Skin of body (tissue), 2 donors: ENCODE data around the gene ACBD4. TPM values are rescaled to one million over a fixed set of nuclear protein-coding genes. Genes with fewer than 3 reads are reported as not detected.

Source experiments
- DNase-seq: peaks from one replicate; lab custom pipeline; 2025; lab: John Stamatoyannopoulos, UW
- total RNA-seq: library from RNA; depleted of rRNA; stranded (reverse); fragments of >200 nt; gene quantifications from one replicate; pipeline ENCODE4 v1.2.3, GENCODE V29; 2014

The ACBD4 gene
- total RNA-seq, 1 donor from 2014 or later = 4.6 TPM

DNA sequence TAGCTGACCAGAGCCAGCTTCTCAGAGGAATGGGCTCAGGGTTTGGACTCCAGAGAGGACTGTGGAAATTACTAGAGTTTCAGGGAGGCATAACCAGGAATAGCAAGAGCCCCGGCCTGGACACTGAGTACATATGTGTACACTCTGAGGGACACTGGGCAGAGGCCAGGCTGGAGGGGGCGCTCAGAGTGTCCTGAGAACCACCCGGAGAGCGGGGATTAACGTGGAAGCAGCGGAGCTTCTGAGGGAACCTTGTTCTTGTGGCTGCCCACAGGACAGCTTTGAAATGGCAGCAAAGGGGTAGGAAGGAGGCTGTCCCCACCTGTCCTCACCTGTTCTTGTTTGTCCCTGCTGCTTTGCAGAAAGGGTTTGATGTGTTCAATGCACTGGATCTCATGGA lies 31.0 kb upstream of the ACBD4 start:
- DNase-seq = no peak

DNA sequence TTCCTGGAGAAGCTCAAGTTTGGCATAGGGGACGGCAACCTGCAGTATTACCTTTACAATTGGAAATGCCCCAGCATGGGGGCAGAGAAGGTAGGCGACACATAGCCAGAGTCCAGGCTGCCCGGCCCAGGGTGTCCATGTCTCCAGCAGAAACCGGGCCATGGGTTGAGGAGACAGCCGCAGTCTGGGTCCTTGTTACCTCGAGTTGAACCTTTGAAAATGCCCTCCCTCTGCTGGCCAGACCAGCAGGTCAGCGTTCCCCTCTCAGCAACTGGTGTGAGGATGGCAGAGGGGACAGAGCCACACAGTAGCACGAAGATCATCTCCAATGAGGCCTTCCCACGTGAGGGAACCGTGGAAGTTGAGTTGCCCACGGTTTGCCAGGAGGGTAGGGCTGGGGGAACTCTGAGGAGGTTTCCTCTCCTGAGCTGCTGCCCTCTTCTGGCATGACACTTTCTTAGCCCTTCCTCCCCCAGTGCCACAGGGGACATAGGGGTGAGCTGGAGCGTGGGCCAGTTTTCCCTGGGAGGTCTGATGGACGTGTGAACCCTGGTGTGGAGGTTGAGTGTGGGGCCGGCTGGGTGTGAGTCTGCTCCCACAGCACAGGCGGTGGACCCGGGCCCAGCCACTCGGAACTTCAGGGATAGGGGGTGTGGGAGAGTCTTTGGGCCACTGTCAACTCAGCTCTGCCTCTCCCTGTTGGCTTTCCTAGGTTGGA lies 30.4 kb upstream of the ACBD4 start:
- DNase-seq = no peak

DNA sequence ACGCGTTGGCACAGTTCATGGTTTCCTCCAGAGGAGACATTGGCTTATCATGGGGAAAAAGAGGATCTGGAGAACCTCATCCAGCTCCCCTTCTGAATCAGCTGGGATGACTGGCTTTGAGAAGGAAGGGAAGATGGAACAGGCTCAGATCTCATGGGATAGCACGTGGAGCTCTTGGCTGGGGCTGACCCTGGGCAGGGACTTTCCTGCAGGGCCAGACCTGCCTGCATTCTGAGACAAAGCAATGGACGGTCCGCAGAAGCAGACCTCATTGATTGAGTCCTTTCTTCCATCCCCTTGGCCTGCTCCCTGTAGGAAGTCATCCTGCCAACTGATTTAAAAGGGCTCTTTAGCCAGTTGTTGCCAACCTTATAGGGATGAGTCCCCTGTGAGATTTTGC lies 29.4 kb upstream of the ACBD4 start:
- no peak for DNase-seq

DNA sequence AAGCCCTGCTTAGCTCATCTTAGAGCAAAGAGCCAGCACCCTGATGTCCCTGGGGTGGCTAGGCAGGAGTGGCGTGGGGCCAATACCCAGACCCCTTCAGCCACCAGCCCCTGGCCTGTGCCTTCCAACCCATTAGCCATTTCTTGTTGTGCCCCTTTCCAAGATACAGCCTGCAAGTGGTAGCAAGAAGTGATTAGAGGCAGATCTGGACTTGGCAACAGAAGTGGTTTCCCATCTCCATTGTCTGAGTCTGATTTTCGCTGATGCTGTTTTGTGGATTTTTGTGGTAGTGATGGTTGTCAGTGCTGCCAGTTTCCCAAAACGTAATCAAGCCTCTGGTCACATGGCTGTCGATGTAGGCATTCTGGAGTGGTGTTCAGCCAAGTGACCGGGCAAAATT lies 28.9 kb upstream of the ACBD4 start:
- no peak for DNase-seq

DNA sequence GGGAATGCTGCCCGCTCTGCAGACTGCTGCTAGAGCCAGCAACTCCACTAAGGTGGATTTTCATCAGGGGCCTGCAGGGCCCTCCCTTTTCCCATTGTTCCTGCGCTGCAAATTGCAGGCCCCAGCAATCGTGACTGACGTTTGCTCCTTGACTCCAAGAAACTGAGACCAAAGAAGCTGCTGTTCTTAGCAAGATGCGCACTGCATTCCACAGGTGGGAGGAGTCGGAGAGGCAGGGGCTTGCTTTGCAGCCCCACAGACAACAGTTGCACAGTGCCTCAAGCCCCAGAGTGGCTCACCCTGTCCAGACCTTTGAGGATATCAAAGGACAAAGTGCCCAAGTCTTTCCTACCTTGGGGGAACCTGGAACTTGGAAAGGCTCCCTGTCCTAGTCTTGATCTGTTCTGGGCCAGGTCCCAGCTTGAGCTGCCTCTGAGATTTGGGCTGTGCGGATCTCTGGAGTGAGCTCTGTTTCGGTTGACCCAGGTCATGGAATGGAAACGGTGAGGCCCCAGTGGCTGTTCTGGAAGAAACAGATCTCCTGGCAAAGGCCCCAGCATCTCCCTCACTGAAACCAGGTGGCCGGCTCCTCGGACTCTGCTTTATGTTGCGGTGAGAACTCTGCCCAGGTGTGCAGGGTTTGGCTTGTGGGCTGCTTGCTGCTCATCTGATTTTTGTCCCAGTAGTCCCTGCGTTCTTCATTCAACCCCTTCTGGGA lies 28.0 kb upstream of the ACBD4 start:
- DNase-seq = no peak

DNA sequence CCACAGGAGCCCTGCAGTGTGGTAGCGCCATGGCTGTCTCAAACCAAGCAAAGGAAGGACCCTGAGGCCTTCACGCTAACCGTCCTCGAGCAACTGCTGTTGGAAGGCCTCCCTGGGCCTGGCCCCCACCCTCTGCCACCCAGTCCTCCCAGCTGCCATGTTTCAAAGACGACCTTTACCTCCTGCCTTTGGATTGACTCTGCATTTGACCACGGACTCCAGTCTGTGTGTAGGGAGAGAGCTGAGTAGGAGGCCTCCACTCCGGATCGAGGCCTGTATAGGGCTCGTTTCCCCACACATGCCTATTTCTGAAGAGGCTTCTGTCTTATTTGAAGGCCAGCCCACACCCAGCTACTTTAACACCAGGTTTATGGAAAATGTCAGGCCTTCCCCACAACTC lies 27.4 kb upstream of the ACBD4 start:
- DNase-seq = no peak

DNA sequence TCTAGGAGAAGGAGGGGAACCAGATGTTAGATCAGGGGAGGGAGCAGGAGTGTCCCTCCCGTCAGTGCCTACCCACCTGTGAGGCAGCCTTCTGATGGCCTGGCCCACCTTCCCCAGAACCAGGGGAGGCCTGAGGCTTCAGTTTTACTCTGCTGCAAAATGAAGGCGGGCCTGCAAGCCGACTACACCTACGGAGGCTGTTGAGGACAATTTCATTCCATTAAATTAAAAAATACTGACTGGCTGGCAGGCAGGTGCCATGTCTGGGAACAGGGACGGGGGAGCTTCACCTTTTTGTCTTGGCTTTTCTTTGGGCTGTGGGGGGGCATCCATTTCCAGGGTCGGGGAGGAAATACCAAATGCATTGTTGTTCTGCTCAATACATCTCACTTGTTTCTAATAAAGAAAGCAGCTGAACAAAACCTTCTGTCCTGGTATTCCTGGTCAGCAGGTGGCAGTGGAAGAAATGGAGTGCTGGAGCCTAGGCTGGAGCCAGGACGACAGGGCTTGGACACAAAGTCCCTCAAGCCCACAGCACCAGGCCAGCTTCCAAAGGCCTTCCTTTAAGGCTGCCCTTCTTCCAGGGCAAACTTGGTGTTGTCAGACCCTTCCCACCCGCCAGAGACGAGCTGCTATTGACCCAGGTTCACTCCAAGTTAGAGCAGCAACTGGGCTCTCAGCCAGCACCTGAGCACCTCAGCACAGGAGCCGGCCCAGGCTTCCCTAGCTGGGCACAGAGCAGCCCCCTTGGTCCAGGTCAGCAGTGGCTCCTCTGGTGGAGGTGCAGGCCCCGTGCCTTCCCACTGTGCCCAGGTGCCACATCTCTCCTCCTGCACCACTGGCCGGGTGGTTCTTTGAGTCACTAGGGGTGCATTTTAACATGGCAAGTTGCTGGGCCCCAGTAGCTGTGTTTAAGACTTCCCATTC lies 26.6 kb upstream of the ACBD4 start:
- DNase-seq = no peak

DNA sequence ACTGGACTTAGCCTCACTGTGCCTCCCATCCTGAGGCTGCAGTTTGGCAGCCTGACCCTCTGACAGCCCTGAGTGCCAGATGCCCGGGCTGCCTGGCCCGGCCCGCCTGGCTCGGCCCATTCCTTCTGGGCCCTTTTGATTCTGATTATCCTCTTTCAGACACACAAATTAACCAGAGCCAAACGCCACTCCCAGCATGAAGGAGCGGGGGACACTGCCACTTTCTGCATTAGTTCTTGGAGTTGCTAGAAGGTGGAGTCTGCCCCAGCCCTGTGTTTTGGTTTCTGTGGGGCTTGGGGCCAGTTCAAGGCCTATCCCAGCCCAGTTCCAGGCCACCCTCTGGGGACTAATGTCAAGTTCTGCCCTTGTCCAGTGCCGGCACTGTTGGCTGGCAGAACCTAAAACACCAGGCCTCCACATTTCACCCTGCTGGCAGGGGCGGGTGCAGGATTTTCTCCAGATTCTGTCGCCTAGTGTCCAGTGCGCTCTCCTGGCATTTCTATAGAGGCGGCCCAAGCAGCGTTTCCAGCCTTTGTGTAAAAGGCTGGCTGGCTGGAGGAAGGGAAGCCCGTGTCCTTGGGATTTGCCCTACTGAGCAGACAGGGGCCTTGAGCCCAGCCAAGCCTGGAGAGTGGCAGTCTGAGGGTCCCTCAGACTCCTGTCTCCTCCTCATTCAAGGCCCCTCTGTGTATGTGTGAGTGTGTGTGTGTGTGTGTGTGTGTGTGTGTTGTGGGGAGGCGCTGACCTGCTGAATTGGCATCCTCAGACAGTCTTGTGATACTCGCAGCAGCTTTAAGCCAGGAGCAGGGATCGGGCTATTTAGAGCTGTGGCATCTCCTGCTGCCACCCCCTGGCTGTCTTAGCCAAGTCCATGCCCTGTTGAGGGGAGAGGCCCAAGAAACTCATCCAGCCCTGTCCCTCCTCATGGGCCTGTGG lies 24.5 kb upstream of the ACBD4 start:
- no peak for DNase-seq

DNA sequence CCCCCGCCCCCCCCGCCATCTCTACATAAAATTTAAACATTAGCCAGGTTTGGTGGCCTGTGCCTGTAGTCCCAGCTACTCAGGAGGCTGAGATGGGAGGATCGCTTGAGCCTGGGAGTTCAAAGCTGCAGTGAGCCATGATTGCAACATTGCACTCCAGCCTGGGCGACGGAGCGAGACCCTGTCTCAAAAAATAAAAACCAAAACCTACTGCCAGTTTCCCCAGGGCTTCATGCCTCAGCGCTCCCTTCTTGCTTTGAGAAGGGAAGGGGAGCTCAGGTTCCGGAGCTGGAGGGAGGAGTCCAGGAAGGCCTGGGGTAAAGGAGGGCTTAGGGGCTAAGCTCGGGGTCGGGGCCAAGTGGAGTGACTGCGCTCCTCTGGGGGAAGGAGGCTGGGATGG lies 23.6 kb upstream of the ACBD4 start:
- no peak for DNase-seq

DNA sequence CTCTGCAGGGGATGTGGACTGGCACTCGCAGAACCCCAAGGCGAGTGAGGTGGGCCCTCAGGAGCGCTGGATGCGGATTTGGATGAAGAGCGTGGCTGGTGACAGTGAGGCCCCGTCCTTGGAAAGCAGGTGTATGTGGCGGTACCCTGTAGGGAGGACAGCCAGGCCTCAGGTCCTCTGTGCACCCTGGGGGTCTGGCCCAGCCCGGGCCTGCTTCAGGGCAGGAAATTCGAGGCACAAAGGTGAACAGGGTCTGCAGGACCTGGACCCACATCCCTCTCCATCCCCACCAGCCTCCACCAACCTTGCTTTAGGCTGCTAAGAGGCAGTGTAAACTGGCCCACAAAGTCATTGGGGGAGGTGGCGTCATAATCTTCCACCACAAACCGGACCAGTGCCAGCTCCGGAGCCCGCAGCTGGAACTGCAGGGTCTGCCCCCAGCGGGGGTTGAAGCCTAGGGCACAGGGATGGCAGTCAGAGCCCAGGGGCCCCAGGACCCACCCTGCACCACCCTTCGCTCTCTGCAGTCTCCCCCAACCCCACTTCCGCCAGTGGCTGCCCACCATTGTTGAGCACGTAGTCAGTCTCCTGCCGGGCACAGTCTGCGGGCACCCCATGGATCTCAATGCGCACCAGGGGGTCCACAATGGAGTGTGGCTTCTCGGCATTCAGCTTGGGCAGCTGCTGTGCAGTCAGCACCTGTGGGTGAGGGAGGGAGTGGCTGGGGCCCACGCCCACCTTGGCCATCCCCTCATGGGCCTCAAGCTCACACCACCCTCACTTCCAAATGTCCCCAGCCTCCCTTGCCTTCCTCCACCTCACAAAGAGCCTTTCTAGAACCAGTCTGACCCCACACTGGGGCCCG lies 22.7 kb upstream of the ACBD4 start:
- no peak for DNase-seq

DNA sequence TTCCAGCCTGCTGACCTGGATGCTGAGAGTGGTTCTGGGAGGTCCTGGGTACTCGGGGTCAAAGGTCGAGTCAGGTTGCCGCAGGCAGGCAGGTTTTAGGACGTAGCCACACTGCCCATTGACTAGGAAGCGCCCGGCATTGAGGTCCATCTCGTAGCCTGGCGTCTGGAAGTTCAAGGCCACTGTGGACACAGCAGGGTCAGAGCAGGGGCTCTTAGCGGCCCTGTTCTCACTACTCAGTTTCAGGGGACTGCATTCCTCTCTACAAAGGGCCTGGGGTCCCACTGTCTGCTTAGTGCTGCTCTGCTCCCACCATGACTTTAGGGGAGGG lies 22.1 kb upstream of the ACBD4 start:
- no peak for DNase-seq

DNA sequence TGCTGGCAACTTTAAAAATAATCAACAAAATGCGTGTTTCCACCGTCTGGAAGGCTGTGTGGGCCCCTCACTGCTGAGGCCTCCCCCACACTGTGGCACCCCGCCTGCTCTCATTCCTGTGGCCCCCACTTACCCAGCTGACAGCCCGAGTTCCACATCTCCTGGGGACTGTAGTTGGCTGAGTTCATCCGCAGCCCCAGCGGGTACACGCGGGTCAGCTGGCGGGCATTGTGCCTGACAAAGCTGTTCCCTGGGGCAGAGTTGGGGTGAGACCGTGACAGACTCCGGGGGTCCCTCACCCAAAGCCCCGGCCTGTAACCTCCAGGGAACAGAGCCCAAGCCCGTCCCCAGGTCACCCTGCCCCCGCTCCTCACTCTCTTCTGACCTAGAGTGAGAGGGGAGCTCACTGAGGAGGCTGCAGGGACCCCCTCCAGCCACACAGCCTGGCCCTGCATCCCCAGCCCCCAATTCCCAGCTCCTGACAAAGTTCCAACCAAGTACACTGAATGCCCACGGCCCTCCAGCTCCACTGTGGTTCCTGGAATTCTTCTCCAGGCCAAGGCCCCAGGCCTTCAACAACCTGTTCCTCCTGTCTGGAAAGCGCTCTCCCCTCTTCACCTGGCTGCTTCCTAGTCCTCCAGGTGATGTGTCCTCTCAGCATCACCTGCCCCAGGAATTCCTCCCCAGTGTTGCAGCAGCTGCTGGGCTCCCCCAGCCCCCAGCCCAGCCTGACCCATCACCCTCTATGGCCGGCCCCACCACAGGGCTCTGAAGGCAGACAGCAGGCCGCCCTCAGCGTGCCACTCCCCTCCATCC lies 21.2 kb upstream of the ACBD4 start:
- DNase-seq = no peak

DNA sequence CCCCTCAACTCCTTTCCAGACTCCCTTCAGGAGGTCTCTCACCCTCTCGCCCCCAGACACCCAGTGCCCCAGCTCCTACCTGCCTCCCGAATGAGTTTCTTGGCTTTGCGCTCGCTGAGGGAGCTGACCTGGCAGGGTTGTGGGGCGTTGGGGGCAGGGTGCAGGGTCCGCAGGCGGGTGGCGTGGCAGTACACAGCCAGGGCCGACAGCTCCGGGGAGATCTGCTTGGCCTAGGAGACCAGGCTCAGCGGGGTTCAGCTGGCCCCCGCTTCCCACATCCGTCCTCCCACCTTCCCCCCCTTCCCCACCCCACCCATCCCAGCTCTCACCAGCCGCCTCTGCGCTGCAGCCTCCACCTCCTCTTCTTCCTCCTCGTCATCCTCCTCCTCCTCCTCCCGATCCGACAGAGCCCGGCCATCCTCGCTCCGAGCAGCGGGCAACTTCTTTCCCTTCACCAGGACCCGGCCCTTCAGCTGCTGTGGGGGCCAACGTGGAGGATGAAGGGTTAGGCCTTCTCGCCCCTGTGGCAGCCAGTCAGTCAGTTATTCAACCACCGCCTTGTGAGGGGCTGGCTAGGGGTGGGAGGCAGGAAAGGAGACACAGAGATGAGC lies 20.4 kb upstream of the ACBD4 start:
- DNase-seq = no peak

DNA sequence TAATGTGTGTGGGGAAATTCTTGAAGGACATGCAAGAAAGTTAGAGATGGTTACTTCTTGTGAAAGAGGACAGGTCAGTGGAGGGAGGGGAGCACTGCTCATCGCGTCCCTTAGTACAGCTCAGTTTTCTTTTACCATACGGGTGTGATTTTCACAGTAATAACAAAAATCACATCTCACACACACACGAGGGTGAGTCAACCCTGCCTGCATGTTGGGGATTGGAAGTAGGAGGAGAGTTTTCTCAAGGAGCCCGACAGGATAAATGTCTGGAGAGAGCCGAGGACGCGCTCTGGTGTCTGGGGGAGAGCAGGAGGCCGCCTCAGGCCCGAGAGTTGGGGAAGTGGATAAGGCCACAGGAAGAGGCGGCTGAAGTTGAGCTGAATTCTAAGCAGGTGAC lies 19.6 kb upstream of the ACBD4 start:
- no peak for DNase-seq

DNA sequence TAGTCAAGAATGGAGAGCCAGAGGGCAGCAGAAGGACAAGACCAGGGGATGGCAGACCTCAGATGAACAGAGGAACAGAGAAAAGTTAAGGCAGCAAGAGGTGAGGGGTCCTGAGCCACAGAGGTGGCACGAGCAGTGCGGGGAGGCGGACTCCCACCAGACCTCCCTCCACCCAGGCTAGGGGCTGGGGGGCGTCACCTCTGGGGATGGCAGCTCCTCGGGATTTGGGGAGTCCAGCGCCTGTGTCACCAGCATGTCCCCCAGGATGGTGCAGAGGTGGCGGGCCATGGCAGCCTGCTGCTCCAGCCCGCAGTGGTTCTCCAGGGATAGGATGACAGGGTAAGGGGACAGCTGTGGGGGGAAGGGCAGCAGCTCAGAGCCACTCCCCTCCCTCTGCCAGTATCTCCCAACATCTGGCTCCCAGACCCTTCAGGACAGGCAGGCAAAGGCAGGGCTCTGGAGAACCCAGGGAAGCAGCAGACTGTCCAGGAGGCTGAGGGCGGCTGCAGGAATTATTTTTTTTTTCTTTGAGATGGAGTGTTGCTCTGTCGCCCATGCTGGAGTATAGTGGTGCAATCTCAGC lies 19.0 kb upstream of the ACBD4 start:
- peak; percentile 10 for DNase-seq

DNA sequence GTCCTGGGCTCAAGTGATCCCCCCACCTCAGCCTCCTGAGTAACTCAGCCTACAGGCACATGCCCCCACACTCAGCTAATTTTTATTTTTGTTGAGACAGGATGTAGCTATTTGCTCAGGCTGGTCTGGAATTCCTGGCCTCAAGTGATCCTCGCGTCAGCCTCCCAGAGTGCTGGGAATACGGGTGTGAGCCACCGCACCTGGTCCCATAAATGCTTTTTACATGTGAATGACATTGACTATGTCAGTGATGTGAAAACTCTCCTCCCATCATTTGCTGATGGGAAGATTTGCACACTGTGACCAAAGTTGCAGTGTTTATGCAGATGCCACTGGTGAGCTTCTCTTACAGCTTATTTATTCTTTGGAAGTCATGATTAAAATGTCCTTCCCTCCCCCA lies 18.2 kb upstream of the ACBD4 start:
- no peak for DNase-seq

DNA sequence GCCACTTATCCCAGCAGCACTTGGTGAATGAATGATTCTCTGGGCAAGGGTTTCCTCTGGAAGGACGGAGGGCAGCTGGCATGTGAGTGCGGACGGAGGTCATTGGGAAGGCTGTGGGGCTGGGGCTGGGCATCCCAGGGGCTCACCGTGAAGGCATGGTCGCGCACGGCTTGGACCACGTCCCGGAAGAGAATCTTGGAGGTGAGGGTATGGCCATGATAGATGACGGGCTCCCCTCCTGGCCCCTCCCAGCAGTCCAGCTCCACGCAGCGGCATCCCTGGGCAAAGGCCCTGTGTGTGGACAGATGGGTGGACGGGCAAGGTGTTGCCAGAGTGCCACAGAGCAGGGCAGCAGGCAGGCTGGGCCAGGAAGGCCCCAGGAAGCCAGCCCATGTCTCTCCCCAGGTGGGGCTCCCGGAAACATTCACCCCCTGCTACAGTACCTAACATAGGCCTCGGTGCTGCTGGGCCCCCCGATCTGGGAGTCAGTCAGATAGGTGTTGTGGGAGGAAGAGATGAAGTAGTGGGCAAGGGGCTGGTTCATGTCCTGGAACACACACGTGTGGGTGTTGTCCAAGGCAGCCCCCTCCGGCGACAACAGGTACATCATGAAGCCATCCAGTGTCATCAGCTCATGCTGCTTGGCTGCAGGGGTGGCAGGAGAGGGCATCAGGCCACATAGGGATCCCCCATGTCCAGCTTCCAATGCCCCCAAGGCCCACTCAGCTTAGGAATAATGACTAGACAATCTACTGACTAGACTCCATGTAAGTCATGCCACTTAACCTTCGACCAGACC lies 17.4 kb upstream of the ACBD4 start:
- DNase-seq = no peak

DNA sequence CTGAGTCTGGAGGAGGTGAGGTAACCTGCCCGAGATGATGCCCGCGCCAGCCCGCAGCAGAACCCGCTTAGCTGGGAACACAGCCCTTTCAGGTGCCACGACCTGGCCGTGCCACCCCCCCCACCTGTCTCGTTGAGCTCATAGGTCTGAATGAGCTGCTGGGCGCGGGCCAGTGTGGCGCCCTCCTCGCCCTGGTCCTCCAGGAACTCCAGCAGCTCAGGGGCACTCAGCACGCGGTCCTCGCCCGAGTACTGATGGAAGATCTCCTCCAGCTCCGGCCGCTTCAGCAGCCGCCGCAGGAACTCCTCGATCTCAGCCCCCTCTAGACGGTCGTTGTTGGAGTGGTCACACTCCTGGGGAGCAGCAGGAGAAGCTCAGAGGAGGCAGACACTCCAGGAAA lies 16.8 kb upstream of the ACBD4 start:
- DNase-seq = no peak
